Thyroid gland (tissue), 4 donors: ENCODE data around the gene RALBP1. TPM values are rescaled to one million over a fixed set of nuclear protein-coding genes. Genes with fewer than 3 reads are reported as not detected.

Source experiments
- DNase-seq, 2 donors: peaks; one replicate each; pipeline ENCODE4 v3.0.0-alpha.2; 2019
- H3K27ac ChIP-seq, 3 donors: fragments of 200-600 bp; sonication (generic); 1 replicate in 2 of 3; 2 replicates in 1 of 3; pipeline ENCODE4 v1.5.1; 2016 to 2019; ENCODE audit warnings: mild to moderate bottlenecking in 1 of 3, moderate library complexity in 1 of 3
- H3K27me3 ChIP-seq: fragments of 200-600 bp; sonication (generic); one replicate; pipeline ENCODE4 v1.5.1; 2019
- H3K36me3 ChIP-seq, 2 donors: fragments of 200-600 bp; sonication (generic); one replicate each; pipeline ENCODE4 v1.5.1; 2016 to 2019
- H3K4me1 ChIP-seq, 2 donors: fragments of 200-600 bp; sonication (generic); one replicate each; pipeline ENCODE4 v1.5.1; 2017 to 2019
- H3K4me3 ChIP-seq, 3 donors: fragments of 200-600 bp; sonication (generic); replicated peaks in 1 of 3; 1 replicate in 2 of 3; 2 replicates in 1 of 3; pipeline ENCODE4 v1.5.1; 2016; ENCODE audit warnings: mild to moderate bottlenecking in 1 of 3
- H3K9me3 ChIP-seq: fragments of 200-600 bp; sonication (generic); one replicate; pipeline ENCODE4 v1.5.1; 2017
- CTCF ChIP-seq, 6 experiments: fragments of 200-600 bp in 3 of 6; fragments of 450-650 bp in 3 of 6; sonication (generic) in 3 of 6; IDR thresholded peaks; one replicate each; pipeline ENCODE4 v1.5.1; 2016 to 2019; ENCODE audit warnings: antibody characterized with exemption in 6 of 6, mild to moderate bottlenecking in 2 of 6, inconsistent platforms in 1 of 6, moderate library complexity in 1 of 6
- POLR2A ChIP-seq, 2 donors: fragments of 450-650 bp; IDR thresholded peaks; one replicate each; pipeline ENCODE4 v1.6.1; 2017; ENCODE audit warnings: antibody characterized with exemption in 2 of 2, mild to moderate bottlenecking in 2 of 2, moderate library complexity in 1 of 2
- WGBS, 2 donors: methylation state at CpG; one replicate each; pipeline ENCODE4 v1.1.5; 2017; 5-methylcytosine and 5-hydroxymethylcytosine counted together
- intact Hi-C: fragments of 100-400 bp; cut with DNase I; formaldehyde crosslinking; loops from one replicate; pipeline ENCODE4 v1.15.1; 2023
- total RNA-seq, 4 donors: library from RNA; depleted of rRNA; stranded (reverse); fragments of >200 nt; gene quantifications; one replicate each; pipeline ENCODE4 v1.2.3, GENCODE V29; 2016

Gene RALBP1
- total RNA-seq, 4 donors from 2014 or later: 46.6 to 69.9 (median 62.8) TPM

DNA sequence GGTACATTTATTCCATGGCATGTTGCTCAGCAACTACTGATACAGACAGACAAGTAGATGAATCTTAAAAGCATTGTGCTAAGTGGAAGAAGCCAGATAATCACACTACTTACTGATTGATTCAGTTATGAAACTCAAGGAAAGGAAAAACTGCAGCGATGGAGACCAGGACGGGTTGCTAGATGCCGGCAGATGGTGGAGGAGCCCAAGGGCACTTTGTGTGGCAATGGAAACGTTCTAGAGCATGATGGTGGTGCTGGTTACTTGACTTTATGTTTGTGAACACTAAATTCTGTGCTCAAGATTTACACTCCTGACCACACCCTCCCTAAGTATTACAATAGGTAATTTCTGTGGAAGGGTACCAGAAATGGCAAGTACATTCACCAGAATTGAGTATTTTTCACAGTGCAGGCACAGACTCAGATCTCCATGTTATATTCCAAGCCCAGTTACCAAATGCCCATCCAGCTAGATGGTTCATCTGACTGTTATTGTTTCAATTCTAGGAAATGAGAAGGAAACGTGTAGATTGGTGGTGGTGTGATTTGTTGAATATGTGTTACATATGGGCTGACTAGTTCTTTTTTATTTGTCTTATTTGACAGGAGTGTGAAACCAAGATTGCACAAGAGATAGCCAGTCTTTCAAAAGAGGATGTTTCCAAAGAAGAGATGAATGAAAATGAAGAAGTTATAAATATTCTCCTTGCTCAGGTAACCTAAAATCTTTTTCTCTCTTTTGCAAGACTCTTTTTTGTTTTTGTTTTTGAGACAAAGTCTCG lies 55.1 kb downstream of the RALBP1 start:
- no peaks in the 10 kb centered on the region for H3K9me3 ChIP-seq
- intact Hi-C loops: no loop called here

DNA sequence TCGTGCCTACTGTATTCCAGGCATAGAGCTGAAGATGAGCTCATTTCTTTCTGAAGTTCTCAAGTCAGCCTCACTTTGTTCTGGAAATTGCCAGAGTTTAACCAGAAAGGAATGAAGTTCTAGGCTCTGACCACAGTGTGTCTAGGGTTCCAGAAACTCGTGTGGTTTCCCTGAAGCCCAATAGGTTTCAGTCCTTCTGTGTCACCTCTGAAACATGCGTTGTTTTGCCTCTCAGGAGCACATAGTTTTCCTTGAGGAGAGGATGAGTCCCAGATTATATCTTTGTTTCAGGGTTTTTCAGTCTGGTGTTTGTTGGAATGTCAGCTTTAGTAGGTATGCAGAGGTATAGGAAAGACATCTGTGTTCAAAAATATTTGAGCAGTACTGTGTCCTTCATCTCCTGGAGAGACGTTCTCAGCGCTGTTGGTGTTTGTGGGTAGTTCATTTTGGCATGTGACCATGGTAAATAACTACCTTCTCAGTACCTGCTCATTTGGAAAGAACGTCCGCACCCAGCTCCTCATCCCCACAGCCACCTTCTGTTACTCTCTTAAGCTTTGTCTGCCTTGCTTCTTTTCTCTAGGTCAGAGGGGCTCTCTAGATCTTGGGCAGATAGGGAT lies 56.6 kb downstream of the RALBP1 start:
- TF ChIP-seq CTCF (IDR thresholded peaks at IDR 0.05) (no peak), POLR2A (IDR thresholded peaks at IDR 0.05) (no peak)
- DNase-seq: no peak
- H3K9me3 ChIP-seq: no peaks in the 10 kb centered on the region
- peaks cover 0 to 3% of the 10 kb centered on the region in 2 donors for H3K4me1 ChIP-seq
- H3K27ac ChIP-seq: no peak overlapping the region
- H3K36me3 ChIP-seq: peaks cover 35 to 43% of the 10 kb centered on the region in 2 donors
- intact Hi-C loops: no loop called here
- 84 to 87% methylated on average over 7 of the region's 7 CpGs for WGBS, 2 donors
- H3K27me3 ChIP-seq: no peaks in the 10 kb centered on the region
- H3K4me3 ChIP-seq: no peak overlapping the region

More for the DNA sequence above, 55.1 kb downstream of the RALBP1 start:
- no peak for DNase-seq
- H3K36me3 ChIP-seq: peaks cover 23 to 30% of the 10 kb centered on the region in 2 donors
- H3K27ac ChIP-seq: no peak overlapping the region
- no peak for TF ChIP-seq POLR2A (IDR thresholded peaks at IDR 0.05)
- TF ChIP-seq CTCF (IDR thresholded peaks at IDR 0.05): no peak
- no peak overlapping the region for H3K4me3 ChIP-seq
- peaks cover 0 to 3% of the 10 kb centered on the region in 2 donors for H3K4me1 ChIP-seq
- 95 to 96% methylated on average over 6 of the region's 6 CpGs for WGBS, 2 donors
- no peaks in the 10 kb centered on the region for H3K27me3 ChIP-seq

- 93 to 97% methylated on average over 11 of the region's 11 CpGs for WGBS, 2 donors
- DNase-seq: no peak
- Histone ChIP-seq H3K27me3 (no peaks in the 10 kb centered on the region), H3K9me3 (no peaks in the 10 kb centered on the region), H3K27ac (no peak overlapping the region), H3K36me3 (peaks cover 42 to 49% of the 10 kb centered on the region in 2 donors), H3K4me1 (peaks cover 0 to 3% of the 10 kb centered on the region in 2 donors), H3K4me3 (no peak overlapping the region)
- intact Hi-C loops: no loop called here
- no peak for TF ChIP-seq CTCF (IDR thresholded peaks at IDR 0.05)
- no peak for TF ChIP-seq POLR2A (IDR thresholded peaks at IDR 0.05)
These were observed 59.5 kb downstream of the RALBP1 start for GRCh38 chr18:9534844-9535243.

- no peak for DNase-seq
- no peak overlapping the region for H3K27ac ChIP-seq
- WGBS, 2 donors: 86 to 93% methylated on average over 27 of the region's 27 CpGs
- H3K4me1 ChIP-seq: peaks cover 0 to 3% of the 10 kb centered on the region in 2 donors
- TF ChIP-seq CTCF (IDR thresholded peaks at IDR 0.05) (no peak), POLR2A (IDR thresholded peaks at IDR 0.05) (no peak)
- H3K9me3 ChIP-seq: no peaks in the 10 kb centered on the region
- H3K4me3 ChIP-seq: no peak overlapping the region
- peaks cover 42 to 49% of the 10 kb centered on the region in 2 donors for H3K36me3 ChIP-seq
- intact Hi-C loops: no loop called here
- no peaks in the 10 kb centered on the region for H3K27me3 ChIP-seq
These were observed 60.2 kb downstream of the RALBP1 start for GRCh38 chr18:9535430-9535991.
